Uterus (tissue), 4 donors: ENCODE results near the gene RTF1. TPM values are rescaled to one million over a fixed set of nuclear protein-coding genes. Genes with fewer than 3 reads are reported as not detected.

Source experiments
- DNase-seq, 2 donors: peaks; one replicate each; pipeline ENCODE4 v3.0.0-alpha.2; 2019 to 2020
- H3K27ac ChIP-seq, 2 donors: fragments of 200-600 bp; sonication (generic); 1 replicate in 1 of 2; 2 replicates in 1 of 2; pipeline ENCODE4 v1.5.1; 2016 to 2018
- H3K27me3 ChIP-seq, 2 donors: fragments of 200-600 bp; sonication (generic); one replicate each; pipeline ENCODE4 v1.5.1; 2018 to 2019; ENCODE audit warnings: control low read depth in 1 of 2
- H3K36me3 ChIP-seq, 2 donors: fragments of 200-600 bp; sonication (generic); one replicate each; pipeline ENCODE4 v1.5.1; 2019; ENCODE audit warnings: control low read depth in 1 of 2
- H3K4me1 ChIP-seq, 2 donors: fragments of 200-600 bp; sonication (generic); one replicate each; pipeline ENCODE4 v1.5.1; 2018 to 2019; ENCODE audit warnings: control low read depth in 1 of 2
- H3K4me3 ChIP-seq, 2 donors: fragments of 200-600 bp; sonication (generic); 1 replicate in 1 of 2; 2 replicates in 1 of 2; pipeline ENCODE4 v1.5.1; 2018 to 2019; ENCODE audit warnings: mild to moderate bottlenecking in 1 of 2
- H3K9me3 ChIP-seq, 2 donors: fragments of 200-600 bp; sonication (generic); one replicate each; pipeline ENCODE4 v1.5.1; 2019; ENCODE audit warnings: control low read depth in 1 of 2
- CTCF ChIP-seq, 4 experiments: fragments of 200-600 bp in 2 of 4; fragments of 450-650 bp in 2 of 4; sonication (generic) in 2 of 4; IDR thresholded peaks; one replicate each; pipeline ENCODE4 v1.5.1; 2016 to 2019; ENCODE audit warnings: antibody characterized with exemption in 4 of 4, mild to moderate bottlenecking in 2 of 4, moderate library complexity in 1 of 4
- POLR2A ChIP-seq, 2 donors: fragments of 450-650 bp; IDR thresholded peaks; one replicate each; pipeline ENCODE4 v1.6.1; 2016; ENCODE audit warnings: antibody characterized with exemption in 2 of 2, mild to moderate bottlenecking in 1 of 2, moderate library complexity in 1 of 2
- intact Hi-C: fragments of 100-400 bp; cut with DNase I; formaldehyde crosslinking; loops from one replicate; pipeline ENCODE4 v1.15.1; 2023; ENCODE audit warnings: low total_unique reads
- total RNA-seq, 4 donors: library from RNA; depleted of rRNA in 3 of 4; stranded (reverse); fragments of >200 nt in 3 of 4; gene quantifications; one replicate each; pipeline versions ENCODE4 v1.1.0 to v1.2.4, GENCODE V29; 2014 to 2023
- donor health status: DM: yes; HTN: yes; CAD: no.

The RTF1 gene
- total RNA-seq, 4 donors from 2014 or later = 7.4 to 39.6 (median 24.2) TPM

GRCh38 chr15:41483115-41483514 lies 66.2 kb downstream of the RTF1 start:
- Histone ChIP-seq H3K27ac (no peak overlapping the region), H3K36me3 (no peaks in the 10 kb centered on the region), H3K27me3 (no peaks in the 10 kb centered on the region), H3K9me3 (no peaks in the 10 kb centered on the region), H3K4me3 (no peak overlapping the region), H3K4me1 (no peaks in the 10 kb centered on the region)
- no peak for TF ChIP-seq CTCF (IDR thresholded peaks at IDR 0.05)
- no peak for TF ChIP-seq POLR2A (IDR thresholded peaks at IDR 0.05)
- intact Hi-C loops = no loop called here
- DNase-seq = no peak

GRCh38 chr15:41483519-41483918 lies 66.6 kb downstream of the RTF1 start:
- no peak overlapping the region for H3K4me3 ChIP-seq
- TF ChIP-seq CTCF (IDR thresholded peaks at IDR 0.05) = no peak
- TF ChIP-seq POLR2A (IDR thresholded peaks at IDR 0.05) = no peak
- H3K27ac ChIP-seq = no peak overlapping the region
- no peak for DNase-seq
- no peaks in the 10 kb centered on the region for H3K27me3 ChIP-seq
- no peaks in the 10 kb centered on the region for H3K9me3 ChIP-seq
- intact Hi-C loops = no loop called here
- no peaks in the 10 kb centered on the region for H3K4me1 ChIP-seq
- H3K36me3 ChIP-seq = no peaks in the 10 kb centered on the region

- H3K36me3 ChIP-seq = no peaks in the 10 kb centered on the region
- H3K27me3 ChIP-seq = no peaks in the 10 kb centered on the region
- intact Hi-C loops = no loop called here
- no peak for TF ChIP-seq POLR2A (IDR thresholded peaks at IDR 0.05)
- no peak for TF ChIP-seq CTCF (IDR thresholded peaks at IDR 0.05)
- no peak for DNase-seq
- no peak overlapping the region for H3K27ac ChIP-seq
- H3K4me3 ChIP-seq = no peak overlapping the region
- no peaks in the 10 kb centered on the region for H3K4me1 ChIP-seq
- H3K9me3 ChIP-seq = no peaks in the 10 kb centered on the region
Measured at GRCh38 chr15:41484937-41485625, 68.2 kb downstream of the RTF1 start.

- Histone ChIP-seq H3K36me3 (no peaks in the 10 kb centered on the region), H3K9me3 (no peaks in the 10 kb centered on the region), H3K27ac (no peak overlapping the region), H3K27me3 (peaks cover 0 to 5% of the 10 kb centered on the region in 2 donors), H3K4me3 (no peak overlapping the region), H3K4me1 (no peaks in the 10 kb centered on the region)
- no peak for DNase-seq
- intact Hi-C loops = no loop called here
- TF ChIP-seq CTCF (IDR thresholded peaks at IDR 0.05) (no peak), POLR2A (IDR thresholded peaks at IDR 0.05) (no peak)
Measured at GRCh38 chr15:41486286-41486685, 69.4 kb downstream of the RTF1 start.

GRCh38 chr15:41487381-41487780 lies 70.5 kb downstream of the RTF1 start:
- Histone ChIP-seq H3K4me3 (no peak overlapping the region), H3K27ac (no peak overlapping the region), H3K36me3 (no peaks in the 10 kb centered on the region), H3K4me1 (peaks cover under 1 to 2% of the 10 kb centered on the region in 2 donors), H3K9me3 (no peaks in the 10 kb centered on the region), H3K27me3 (peaks cover 0 to 14% of the 10 kb centered on the region in 2 donors)
- TF ChIP-seq POLR2A (IDR thresholded peaks at IDR 0.05) (no peak), CTCF (IDR thresholded peaks at IDR 0.05) (no peak)
- DNase-seq = no peak
- intact Hi-C loops = no loop called here
